ENCODE data around the gene TSG101.

Gene TSG101

DNA sequence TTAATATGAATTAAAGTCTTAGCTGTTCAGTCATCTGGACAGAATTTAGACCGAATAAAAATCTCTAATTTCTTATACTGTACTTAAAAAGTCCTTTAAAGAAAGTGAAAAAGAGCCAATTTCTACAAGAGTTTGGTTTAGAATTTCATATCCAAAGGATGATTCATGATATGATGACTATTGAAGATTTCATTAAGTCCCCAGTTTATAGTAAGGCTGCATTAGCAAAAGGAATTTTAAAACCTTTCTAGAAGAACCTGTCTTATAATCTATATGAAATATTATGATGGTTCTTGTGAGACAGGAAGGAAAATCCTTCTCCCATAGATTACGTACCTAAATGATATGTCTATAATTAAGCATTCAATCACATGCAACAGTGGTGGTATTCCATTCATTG lies 34.8 kb downstream of the TSG101 start:
- no peak for DNase-seq

DNA sequence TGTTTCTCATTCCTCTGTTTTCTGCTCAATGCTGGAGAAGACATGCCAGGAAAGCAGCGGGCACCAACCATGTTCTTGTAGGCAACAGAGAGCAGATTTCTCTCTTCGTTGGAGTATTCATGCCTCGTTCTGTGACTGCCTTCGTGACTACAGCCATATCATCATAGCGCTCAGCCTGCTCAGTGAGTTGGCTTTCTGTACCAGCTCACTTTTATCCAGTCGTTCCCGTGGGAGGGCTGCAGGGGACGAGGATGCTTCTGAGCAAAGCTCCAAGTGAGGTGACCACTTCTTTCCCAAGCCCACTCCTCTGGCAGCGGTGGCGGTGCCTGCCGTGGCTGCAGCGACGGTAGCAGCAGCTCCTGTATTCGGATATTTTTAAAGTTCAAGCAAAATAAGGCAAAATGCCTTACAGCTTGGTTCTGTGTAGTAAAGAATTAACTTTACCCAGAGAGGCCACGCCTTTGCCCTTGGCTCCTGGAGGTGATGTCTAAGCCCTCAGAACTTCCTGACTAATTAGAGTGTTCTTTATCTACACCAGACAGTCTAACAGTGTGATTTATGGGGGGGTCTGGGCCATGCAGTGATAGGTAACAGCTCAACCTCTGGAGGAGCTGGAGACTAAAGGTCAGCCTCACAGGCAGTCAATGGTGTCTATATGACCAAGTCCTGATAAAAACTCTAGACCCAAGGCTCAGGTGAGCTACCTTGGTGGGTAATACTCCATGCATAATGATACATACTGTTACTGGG lies 35.8 kb downstream of the TSG101 start:
- DNase-seq, result no peak

DNA sequence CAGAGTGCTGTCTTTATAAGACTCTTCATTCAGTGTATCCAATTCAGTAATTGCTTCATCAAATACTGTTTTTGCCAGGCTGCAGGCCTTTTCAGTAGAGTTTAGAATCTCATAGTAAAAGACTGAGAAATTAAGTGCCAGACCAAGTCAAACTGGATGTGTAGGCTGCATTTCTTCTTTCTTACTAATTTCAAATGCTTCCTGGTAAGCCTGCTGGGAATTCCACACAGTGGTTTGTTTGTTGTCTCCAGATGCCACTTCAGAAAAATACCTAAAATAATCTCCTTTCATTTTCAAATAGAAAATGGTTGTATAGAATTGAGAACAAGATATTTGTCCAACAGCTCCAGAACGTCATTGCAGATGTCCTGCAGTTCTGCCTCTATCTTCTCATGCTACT lies 36.4 kb downstream of the TSG101 start:
- no peak for DNase-seq

DNA sequence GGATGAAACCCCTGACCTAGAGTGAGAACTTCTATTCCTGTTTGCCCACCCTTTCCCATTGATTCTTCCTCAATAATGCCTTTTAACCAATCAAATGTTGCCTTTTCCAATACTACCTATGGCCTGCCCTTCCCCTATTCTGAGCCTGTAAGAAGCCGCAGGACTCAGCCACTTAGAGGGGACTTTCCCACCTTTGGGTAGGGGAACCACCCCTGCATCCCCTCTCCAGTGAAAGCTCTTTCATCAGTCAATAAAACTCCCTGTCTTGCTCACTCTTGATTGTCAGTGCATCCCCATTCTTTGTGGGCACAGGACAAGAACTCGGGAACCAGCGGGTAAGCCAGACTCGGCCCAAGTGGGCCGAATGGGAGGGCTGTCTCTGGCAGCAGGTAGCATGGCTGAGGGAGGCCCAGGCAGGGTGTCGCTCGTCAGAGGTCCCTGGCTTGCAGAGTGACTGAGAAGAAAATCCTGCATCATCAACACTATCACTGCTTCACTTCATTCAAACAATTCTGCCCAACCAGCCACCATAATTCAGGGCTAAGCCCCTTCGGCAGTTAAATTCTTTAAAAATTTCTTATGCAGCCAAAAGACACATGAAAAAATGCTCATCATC lies 40.7 kb downstream of the TSG101 start:
- no peak for DNase-seq

DNA sequence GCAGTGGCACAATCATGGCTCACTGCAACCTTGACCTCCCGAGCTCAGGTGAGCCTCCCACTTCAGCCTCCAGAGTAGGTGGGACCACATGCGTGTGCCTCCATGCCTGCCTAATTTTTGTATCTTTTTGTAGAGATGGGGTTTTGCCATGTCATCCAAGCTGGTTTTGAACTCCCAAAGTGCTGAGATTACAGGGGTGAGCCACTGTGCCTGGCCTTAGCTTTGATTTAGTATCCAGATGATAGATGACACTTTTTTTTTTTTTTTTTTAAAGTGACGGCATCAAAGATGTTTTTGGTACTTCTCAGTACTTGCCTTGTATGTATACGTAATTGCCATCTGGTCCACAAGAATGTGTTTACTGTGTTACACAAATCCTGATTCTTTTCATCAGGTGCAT lies 47.7 kb downstream of the TSG101 start:
- no peak for DNase-seq

DNA sequence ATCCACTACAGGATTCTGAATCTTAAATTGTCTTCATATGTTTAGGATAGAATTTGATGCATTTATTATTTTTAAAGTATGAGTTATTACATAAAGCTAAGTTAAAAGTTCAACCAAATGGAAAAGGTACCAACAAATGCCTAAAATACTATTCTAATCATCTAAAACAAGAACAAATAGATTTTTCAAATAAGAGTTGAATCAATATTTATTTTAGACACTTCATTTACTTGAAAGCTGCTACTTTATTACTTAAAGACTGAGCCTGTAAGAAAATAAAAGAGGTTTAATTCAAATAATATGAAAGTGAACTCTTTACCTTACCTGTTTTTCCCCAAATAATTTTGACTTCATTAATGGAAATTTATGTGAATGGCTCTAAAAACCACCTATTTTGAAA lies 54.2 kb downstream of the TSG101 start:
- no peak for DNase-seq

DNA sequence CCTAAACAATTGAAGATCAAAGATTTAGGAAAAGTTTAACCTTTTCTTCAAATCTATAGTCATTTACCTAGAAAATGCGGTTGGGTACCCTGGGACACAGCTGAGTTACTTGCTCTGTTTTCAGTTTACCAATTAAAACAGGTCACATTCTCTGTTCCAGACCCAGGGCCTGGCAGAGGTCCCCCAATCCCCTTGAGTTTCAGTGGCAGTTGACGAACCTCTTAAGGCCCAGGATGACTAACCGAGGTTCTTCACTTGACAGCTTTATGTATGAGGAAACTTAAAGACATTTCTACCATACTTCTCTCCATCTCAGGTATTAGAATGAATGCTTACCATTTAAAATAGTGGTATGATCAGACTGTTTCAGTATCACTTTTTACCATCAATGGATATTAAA lies 54.7 kb downstream of the TSG101 start:
- DNase-seq, result no peak

DNA sequence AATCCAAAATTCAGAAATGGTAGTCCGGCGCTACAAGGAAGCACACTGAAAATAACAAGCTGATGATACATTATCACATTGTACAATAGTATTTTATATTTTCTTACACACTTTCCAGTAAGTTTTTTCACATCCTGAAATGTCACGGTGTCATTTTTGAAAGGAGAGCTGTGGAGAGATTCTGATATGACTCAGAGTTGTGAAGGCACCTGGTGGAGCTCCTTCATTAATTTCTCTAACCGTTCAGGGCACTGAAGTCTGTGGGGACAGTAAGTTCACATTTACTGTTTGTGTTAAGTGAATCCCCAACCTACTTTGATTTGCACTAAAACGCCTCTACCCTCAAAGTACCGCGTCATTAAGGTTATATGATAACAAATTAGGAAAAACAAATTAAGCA lies 57.8 kb downstream of the TSG101 start:
- no peak for DNase-seq

DNA sequence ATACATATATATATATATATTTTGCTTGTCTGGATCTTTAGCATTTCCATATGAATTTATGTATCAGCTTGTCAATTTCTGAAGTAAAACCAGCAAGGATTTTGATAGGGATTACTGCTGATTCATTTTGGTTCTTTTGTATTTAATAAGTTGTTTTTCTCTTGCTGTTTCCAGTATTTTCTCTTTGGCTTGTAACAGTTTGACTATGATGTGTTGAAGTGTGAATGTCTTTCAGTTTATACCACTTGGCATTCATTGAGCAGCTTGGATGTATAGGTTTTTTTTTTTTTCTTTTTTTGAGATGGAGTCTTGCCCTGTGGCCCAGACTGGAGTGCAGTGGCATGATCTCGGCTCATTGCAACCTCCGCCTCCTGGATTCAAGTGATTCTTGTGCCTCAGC lies 58.7 kb downstream of the TSG101 start:
- no peak for DNase-seq

DNA sequence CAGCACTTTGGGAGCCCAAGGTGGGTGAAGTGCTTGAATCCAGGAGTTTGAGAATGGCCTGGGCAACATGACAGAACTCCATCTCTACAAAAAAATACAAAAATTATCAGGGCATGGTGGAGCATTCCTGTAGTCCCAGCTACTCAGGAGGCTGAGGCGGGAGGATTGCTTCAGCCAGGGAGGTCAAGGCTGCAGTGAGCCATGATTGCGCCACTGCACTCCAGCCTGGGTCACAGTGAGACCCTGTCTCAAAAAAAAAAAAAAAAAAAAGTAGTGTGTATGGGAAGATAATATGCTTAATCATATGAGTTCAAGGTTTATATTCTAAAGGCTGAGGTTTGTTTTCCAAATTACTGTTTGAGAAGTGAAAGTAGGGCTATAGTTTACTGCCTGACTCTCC lies 60.3 kb downstream of the TSG101 start:
- no peak for DNase-seq

DNA sequence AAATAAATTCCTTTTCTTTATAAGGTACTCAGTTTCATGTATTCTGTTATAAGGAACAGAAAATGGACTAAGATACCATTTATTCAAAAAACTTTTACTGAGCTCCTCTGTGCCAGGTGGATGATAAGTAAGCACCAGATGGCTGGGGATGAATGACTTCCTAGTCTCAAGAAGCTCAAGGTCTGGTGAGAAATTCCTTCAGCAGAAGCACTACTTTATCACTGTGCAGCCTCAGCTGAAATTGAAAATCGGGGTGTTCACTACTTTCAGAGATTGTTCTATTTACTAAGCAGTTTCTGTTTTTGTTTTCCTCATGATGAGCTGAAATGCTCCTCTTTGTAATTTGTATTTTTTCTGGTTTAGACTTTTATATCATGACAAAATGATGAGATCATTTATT lies 63.3 kb downstream of the TSG101 start:
- DNase-seq, result no peak

DNA sequence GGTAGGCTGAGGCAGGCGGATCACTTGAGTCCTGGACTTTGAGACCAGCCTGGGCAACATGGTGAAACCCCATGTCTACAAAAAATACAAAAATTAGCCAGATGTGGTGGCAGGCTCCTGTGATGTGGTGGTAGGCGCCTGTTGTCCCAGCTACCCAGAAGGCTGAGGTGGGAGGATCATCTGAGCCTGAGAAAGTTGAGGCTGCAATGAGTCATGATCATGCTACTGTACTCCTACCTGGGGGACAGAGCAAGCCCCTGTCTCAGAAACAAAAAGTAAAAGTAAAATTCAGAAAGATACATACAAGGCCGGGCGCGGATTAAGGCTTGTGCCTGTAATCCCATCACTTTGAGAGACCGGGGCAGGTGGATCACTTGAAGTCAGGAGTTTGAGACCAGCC lies 64.8 kb downstream of the TSG101 start:
- DNase-seq, result no peak

DNA sequence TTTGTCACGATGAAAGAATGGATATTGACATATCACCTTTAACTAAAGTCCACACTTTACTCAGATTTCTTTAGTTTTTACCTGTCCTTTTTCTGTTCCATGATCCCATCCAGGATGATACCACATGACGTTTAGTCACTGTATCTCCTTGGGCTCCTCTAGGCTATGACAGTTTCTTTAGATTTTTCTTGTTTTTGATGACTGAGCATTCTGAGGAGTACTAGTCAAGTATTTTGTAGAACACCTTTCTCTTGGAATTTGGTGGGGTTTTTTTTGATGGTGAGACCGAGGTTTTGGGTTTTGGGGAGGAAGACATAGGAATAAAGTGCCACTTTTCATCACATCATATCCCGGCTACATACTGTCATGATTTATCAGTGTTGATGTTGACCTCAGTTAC lies 67.1 kb downstream of the TSG101 start:
- no peak for DNase-seq

DNA sequence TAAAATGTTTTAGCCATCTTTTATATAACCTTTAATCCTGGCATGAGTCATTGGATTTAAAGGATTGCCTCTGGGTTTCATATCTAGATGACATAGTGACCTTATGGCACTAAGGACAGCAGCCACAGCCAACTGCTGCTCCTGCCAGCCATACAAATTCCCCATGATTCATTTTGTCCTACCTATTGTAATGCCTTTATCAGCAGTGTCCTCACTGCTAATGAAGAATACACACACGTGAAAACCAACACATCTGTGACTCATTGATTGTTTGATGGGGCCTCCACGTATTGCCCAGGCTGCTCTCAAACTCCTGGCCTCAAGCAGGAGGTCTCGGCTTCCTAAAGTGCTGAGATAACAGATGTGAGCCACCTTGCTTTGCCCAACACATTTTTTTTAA lies 69.3 kb downstream of the TSG101 start:
- DNase-seq, result no peak

DNA sequence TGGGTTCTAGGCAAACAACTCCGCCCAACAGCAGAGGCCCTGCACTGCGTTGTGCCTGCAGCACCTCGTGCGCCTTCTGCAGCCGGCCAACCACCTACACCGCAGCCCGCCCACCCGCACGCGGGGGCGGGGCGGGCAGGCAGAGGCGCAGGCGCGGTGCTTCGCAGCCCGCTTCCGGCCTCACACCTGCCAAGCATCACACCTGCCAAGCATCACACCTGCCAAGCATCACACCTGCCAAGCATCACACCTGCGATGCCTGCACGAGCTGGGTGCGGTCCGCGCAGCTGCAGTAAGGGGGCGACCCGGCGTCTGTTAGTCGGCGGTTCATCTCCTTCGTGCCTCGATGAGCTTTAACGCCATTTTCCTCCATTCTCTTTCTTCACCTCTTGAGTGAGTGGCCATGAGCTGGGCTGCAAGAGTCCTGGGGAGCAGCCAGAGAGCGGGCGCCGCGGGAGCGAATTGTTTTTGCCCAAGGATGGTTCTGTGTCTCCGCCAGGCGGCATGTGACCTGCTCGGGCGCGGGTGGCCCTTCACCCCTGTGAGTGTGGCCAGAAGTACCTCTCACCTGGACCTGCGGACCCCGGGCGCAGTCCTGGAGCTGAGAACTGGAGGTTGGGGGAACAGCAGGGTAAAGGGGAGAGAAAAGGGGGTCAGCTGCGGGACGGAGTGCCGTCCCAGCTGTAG lies 70.9 kb downstream of the TSG101 start, which contains the start of gene LDHAL6A:
Gene LDHAL6A, plus strand, starts transcription at position 171 of the 687 bp plus-strand sequence. CDS start 825 bp downstream, outside the sequence.
- no peak for DNase-seq

DNA sequence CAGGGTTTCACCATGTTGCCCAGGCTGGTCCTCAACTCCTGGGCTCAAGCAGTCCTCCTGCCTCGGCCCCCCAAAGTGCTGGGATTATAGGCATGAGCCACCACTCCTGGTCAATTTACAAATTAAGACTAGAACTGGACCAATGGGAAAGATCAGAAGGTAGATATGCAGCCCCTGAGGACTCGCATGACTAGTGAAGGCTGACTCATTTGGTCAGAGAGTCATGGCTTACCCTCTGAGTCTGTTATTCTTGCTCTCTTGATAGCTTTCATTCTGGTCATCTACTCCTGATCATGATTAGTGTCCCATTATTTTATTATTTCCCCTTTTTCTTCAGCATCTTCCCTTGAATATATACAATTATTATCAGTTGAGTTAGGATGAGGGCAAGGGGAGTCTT lies 73.8 kb downstream of the TSG101 start:
- DNase-seq, result no peak

DNA sequence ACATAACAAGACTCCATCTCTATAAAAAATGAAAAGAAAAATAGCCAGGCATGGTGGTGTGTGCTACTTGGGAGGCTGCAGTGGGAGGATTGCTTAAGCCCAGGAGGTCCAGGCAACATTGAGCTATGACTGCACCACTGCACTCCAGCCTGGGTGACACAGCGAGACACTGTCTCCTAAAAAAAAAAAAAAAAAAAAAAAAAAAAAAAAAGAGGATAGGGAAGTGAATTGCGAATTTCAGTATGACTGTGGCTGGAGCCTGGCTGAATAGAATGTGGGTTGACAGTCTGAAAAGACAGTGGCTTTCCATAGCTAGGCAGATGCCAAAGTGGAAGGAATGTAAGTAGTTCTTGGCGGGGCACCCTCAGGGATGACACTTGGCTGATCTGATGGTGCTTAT lies 77.5 kb downstream of the TSG101 start:
- DNase-seq, result no peak

DNA sequence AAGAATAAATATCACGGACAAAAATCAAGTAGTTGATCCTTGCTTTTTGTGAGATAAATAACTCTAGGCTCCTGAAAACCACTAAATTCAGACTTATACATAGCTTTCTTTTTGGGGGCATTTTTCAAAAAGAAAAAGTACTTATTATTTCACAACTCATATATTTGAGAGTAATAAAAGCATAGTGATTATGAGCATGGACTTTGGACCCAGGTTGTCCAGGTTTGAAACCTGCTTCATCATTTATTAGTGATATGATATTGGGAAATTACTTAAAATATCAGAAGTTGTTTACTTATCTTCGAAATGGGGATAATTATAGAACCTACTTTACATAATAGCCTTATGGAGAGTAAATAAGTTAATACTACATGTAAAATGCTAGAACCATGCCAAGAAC lies 88.1 kb downstream of the TSG101 start:
- no peak for DNase-seq

Measured in activated CD4-positive, alpha-beta T cell treated with anti-CD3 and anti-CD28 coated beads for 4 hours (primary cell).